ENCODE results near the gene CCDC194. TPM values are rescaled to one million over a fixed set of nuclear protein-coding genes. Genes with fewer than 3 reads are reported as not detected.

The CCDC194 gene
- total and polyA plus RNA-seq, 2 experiments from 2014 or later: not detected

DNA sequence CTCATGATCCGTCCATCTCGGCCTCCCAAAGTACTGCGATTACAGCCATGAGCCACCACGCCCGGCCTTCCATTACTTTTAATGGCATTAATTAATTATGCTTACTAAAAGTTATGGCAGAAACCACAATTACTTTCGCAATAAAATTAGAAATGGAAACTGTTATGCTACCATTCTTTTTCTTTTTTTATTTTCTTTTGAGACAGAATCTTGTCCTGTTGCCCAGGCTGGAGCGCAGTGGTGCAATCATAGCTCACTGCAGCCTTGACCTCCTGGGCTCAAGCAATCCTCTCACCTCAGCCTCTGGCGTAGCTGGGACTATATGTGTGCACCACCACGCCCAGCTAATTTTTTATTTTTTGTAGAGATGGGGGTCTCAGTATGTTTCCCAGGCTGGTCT lies 16.0 kb upstream of the CCDC194 start:
- Histone ChIP-seq H3K27me3 (no peaks in the 10 kb centered on the region), H3K9me3 (ENCODE audit: low read depth) (no peaks in the 10 kb centered on the region), H3K27ac (no peak overlapping the region), H2AFZ (no peak overlapping the region), H3K4me2 (no peak overlapping the region), H3K79me2 (no peaks in the 10 kb centered on the region), H3K4me1 (ENCODE audit: insufficient read depth) (peaks cover 5% of the 10 kb centered on the region), H3K4me3 (no peak overlapping the region), H4K20me1 (ENCODE audit: insufficient read depth, poor library complexity, severe bottlenecking) (no peaks in the 10 kb centered on the region), H3K36me3 (replicated peaks; ENCODE audit: insufficient read depth, low read depth) (no peaks in the 10 kb centered on the region), H3K9me2 (replicated peaks; ENCODE audit: insufficient read depth) (no peaks in the 10 kb centered on the region)
- 96% methylated on average over 9 of the region's 9 CpGs for WGBS (ENCODE audit: low lambda C conversion rate, missing lambda C conversion rate)
- no peak for DNase-seq (ENCODE audit: low spot score)
- TF ChIP-seq EZH2phosphoT487 (IDR thresholded peaks at IDR 0.05; ENCODE audit: low read depth, severe bottlenecking, unreplicated experiment) (no peak), EZH2 (IDR thresholded peaks at IDR 0.05; ENCODE audit: borderline replicate concordance) (no peak), CTCF (IDR thresholded peaks at IDR 0.05; ENCODE audit: poor library complexity) (no peak)

- H3K27ac ChIP-seq: no peak overlapping the region
- H3K4me2 ChIP-seq: peak overlapping the region; percentile 31
- no peaks in the 10 kb centered on the region for H3K27me3 ChIP-seq
- DNase-seq (ENCODE audit: low spot score): no peak
- H3K36me3 ChIP-seq (replicated peaks; ENCODE audit: insufficient read depth, low read depth): no peaks in the 10 kb centered on the region
- H2AFZ ChIP-seq: no peak overlapping the region
- no peaks in the 10 kb centered on the region for H3K4me1 ChIP-seq (ENCODE audit: insufficient read depth)
- H3K4me3 ChIP-seq: no peak overlapping the region
- H3K9me2 ChIP-seq (replicated peaks; ENCODE audit: insufficient read depth): no peaks in the 10 kb centered on the region
- TF ChIP-seq EZH2 (IDR thresholded peaks at IDR 0.05; ENCODE audit: borderline replicate concordance) (no peak), EZH2phosphoT487 (IDR thresholded peaks at IDR 0.05; ENCODE audit: low read depth, severe bottlenecking, unreplicated experiment) (no peak), CTCF (IDR thresholded peaks at IDR 0.05; ENCODE audit: poor library complexity) (no peak)
- H3K9me3 ChIP-seq (ENCODE audit: low read depth): no peaks in the 10 kb centered on the region
- WGBS (ENCODE audit: low lambda C conversion rate, missing lambda C conversion rate): 69% methylated on average over 2 of the region's 2 CpGs
- no peaks in the 10 kb centered on the region for H4K20me1 ChIP-seq (ENCODE audit: insufficient read depth, poor library complexity, severe bottlenecking)
- H3K79me2 ChIP-seq: no peaks in the 10 kb centered on the region
Observed at GRCh38 chr19:17406887-17407196, 12.8 kb upstream of the CCDC194 start.

DNA sequence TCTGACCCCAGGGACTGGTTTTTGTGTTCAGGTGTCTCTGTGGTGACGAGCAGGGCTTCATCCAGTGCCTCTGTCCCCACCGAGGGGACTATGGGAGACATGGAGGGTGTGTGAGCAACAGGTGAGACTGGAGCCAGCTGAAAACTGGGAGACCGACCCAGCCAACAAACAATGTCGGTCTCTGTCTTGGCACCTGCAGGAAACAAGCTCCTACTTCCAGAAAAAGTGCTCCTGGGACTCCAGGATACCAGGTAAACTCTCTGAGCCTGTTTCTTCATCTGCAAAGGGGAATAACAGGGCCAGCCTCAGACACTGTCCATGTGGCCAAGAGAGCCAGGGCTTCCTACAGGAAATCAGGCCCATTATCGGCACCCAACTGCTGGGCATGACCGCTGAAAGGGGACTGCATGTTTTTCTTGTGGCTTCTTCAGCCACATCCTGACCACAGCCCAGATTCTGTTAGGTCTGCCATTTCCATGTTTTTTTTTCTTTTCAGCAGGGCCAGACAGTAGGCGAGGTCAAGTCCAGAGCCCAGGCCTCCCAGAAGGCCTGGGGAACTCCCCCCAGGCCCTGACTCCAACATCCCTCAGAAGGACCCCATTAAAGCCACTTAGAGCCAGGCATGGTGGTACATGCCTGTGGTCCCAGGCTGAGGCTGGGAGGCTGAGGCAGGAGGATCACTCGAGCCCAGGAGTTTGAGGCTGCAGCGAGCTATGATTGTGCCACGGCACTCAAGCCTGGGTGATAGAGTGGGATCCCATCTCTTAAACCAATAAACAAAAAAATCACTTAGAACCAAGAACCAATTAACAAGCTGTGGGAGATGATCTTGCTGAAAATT lies 12.3 kb upstream of the CCDC194 start:
- Histone ChIP-seq H3K9me3 (ENCODE audit: low read depth) (no peaks in the 10 kb centered on the region), H4K20me1 (ENCODE audit: insufficient read depth, poor library complexity, severe bottlenecking) (no peaks in the 10 kb centered on the region), H3K4me1 (ENCODE audit: insufficient read depth) (no peaks in the 10 kb centered on the region), H3K27me3 (no peaks in the 10 kb centered on the region), H3K4me2 (peak overlapping the region; percentile 24), H2AFZ (no peak overlapping the region), H3K36me3 (replicated peaks; ENCODE audit: insufficient read depth, low read depth) (no peaks in the 10 kb centered on the region), H3K9me2 (replicated peaks; ENCODE audit: insufficient read depth) (no peaks in the 10 kb centered on the region), H3K27ac (peak overlapping the region; percentile 49), H3K79me2 (no peaks in the 10 kb centered on the region), H3K4me3 (no peak overlapping the region)
- TF ChIP-seq EZH2 (IDR thresholded peaks at IDR 0.05; ENCODE audit: borderline replicate concordance): no peak
- no peak for TF ChIP-seq EZH2phosphoT487 (IDR thresholded peaks at IDR 0.05; ENCODE audit: low read depth, severe bottlenecking, unreplicated experiment)
- TF ChIP-seq CTCF (IDR thresholded peaks at IDR 0.05; ENCODE audit: poor library complexity): no peak
- 91% methylated on average over 10 of the region's 10 CpGs for WGBS (ENCODE audit: low lambda C conversion rate, missing lambda C conversion rate)
- DNase-seq (ENCODE audit: low spot score): no peak
